Omental fat pad (tissue), 4 donors: ENCODE measurements around the gene KCNMB2. TPM values are rescaled to one million over a fixed set of nuclear protein-coding genes. Genes with fewer than 3 reads are reported as not detected.

Experiments used
- ATAC-seq: fragments of 150-250 bp; one replicate; pipeline ENCODE4 v1.9.1; 2016; ENCODE audit warnings: mild to moderate bottlenecking, moderate library complexity; ENCODE audit not compliant: low FRiP score
- DNase-seq: peaks from one replicate; pipeline ENCODE4 v3.0.0-alpha.2; 2019; ENCODE audit warnings: low spot score
- CTCF ChIP-seq, 3 donors: fragments of 450-650 bp; IDR thresholded peaks; one replicate each; pipeline ENCODE4 v1.5.1; 2016 to 2017; ENCODE audit warnings: antibody characterized with exemption in 3 of 3, mild to moderate bottlenecking in 3 of 3, moderate library complexity in 2 of 3
- total RNA-seq, 4 donors: library from RNA; depleted of rRNA; stranded (reverse); fragments of >200 nt; gene quantifications; one replicate each; pipeline ENCODE4 v1.1.0, GENCODE V29; 2016

KCNMB2 gene
- total RNA-seq, 4 donors from 2014 or later: 0.24 to 0.65 TPM; not detected in 2

- no peak for TF ChIP-seq CTCF (IDR thresholded peaks at IDR 0.05)
- DNase-seq (no peak), ATAC-seq (no peak)
These were observed 298.8 kb downstream of the KCNMB2 start for GRCh38 chr3:178835033-178835432.

- no peak for TF ChIP-seq CTCF (IDR thresholded peaks at IDR 0.05)
- DNase-seq (no peak), ATAC-seq (no peak)
These were observed 301.3 kb downstream of the KCNMB2 start for GRCh38 chr3:178837512-178837911.

GRCh38 chr3:178840586-178840985 is 304.4 kb downstream of the KCNMB2 start:
- ATAC-seq: no peak
- no peak for DNase-seq
- no peak for TF ChIP-seq CTCF (IDR thresholded peaks at IDR 0.05)

- no peak for TF ChIP-seq CTCF (IDR thresholded peaks at IDR 0.05)
- DNase-seq (no peak), ATAC-seq (no peak)
These were observed 304.8 kb downstream of the KCNMB2 start for GRCh38 chr3:178841011-178841410.

- ATAC-seq: no peak
- no peak for TF ChIP-seq CTCF (IDR thresholded peaks at IDR 0.05)
These were observed 308.7 kb downstream of the KCNMB2 start for GRCh38 chr3:178844916-178845315.

GRCh38 chr3:178845420-178846118 is 309.3 kb downstream of the KCNMB2 start:
- TF ChIP-seq CTCF (IDR thresholded peaks at IDR 0.05): no peak
- no peak for DNase-seq
- ATAC-seq: no peak

More at GRCh38 chr3:178844916-178845315, 308.7 kb downstream of the KCNMB2 start:
- no peak for DNase-seq

GRCh38 chr3:178847190-178847589 is 311.0 kb downstream of the KCNMB2 start:
- DNase-seq (no peak), ATAC-seq (no peak)
- TF ChIP-seq CTCF (IDR thresholded peaks at IDR 0.05): no peak
